CD4-positive, CD25-positive, alpha-beta regulatory T cell (primary cell): Measurements from ENCODE around the gene MYO5B. TPM values are rescaled to one million over a fixed set of nuclear protein-coding genes. Genes with fewer than 3 reads are reported as not detected.

Experiments used
- ATAC-seq, 2 donors: fragments of 150-1000 bp; cut with Tn5 transposase; one replicate each; pipeline ENCODE4 v1.10.0; 2021; ENCODE audit warnings: low read depth in 2 of 2, moderate number of reproducible peaks in 2 of 2, moderate library complexity in 1 of 2
- DNase-seq, 3 donors: peaks; one replicate each; pipeline versions ENCODE4 v3.0.0 to v3.0.0-alpha.2; 2012 to 2022; ENCODE audit warnings: mixed read lengths in 1 of 3
- H3K27ac ChIP-seq: one replicate; pipeline ENCODE4 v1.7.0; 2013; ENCODE audit warnings: mild to moderate bottlenecking, low read length; ENCODE audit not compliant: insufficient read depth, poor library complexity, severe bottlenecking
- H3K27me3 ChIP-seq: one replicate; pipeline ENCODE4 v1.7.0; 2013; ENCODE audit warnings: low read length; ENCODE audit not compliant: control insufficient read depth, insufficient read depth
- H3K36me3 ChIP-seq: one replicate; pipeline ENCODE4 v1.7.0; 2013; ENCODE audit warnings: mild to moderate bottlenecking, low read length, moderate library complexity; ENCODE audit not compliant: control insufficient read depth, insufficient read depth
- H3K4me1 ChIP-seq: 2 replicates; pipeline ENCODE4 v1.7.0; 2013; ENCODE audit warnings: mild to moderate bottlenecking, low read length; ENCODE audit not compliant: insufficient read depth, control insufficient read depth, poor library complexity, severe bottlenecking
- H3K4me3 ChIP-seq: one replicate; pipeline ENCODE4 v1.7.0; 2013; ENCODE audit warnings: low read depth, mild to moderate bottlenecking, low read length, moderate library complexity
- H3K9me3 ChIP-seq, 2 experiments: 1 replicate in 1 of 2; 2 replicates in 1 of 2; pipeline ENCODE4 v1.7.0; 2013; ENCODE audit warnings: low read length in 2 of 2, mild to moderate bottlenecking in 1 of 2, moderate library complexity in 1 of 2; ENCODE audit not compliant: control insufficient read depth in 2 of 2
- H3K27ac Mint-ChIP-seq, 3 donors: one replicate each; pipeline ENCODE4 v1.8.0; 2020 to 2022; ENCODE audit warnings: mild to moderate bottlenecking in 3 of 3, mixed read lengths in 3 of 3, moderate library complexity in 2 of 3
- H3K27me3 Mint-ChIP-seq: one replicate; pipeline ENCODE4 v1.8.0; 2022; ENCODE audit warnings: mild to moderate bottlenecking, mixed read lengths
- H3K36me3 Mint-ChIP-seq: one replicate; pipeline ENCODE4 v1.8.0; 2020; ENCODE audit warnings: mixed read lengths
- H3K4me1 Mint-ChIP-seq, 4 donors: one replicate each; pipeline ENCODE4 v1.8.0; 2020 to 2022; ENCODE audit warnings: mixed read lengths in 4 of 4, mild to moderate bottlenecking in 1 of 4
- H3K4me3 Mint-ChIP-seq, 4 donors: one replicate each; pipeline ENCODE4 v1.8.0; 2020 to 2022; ENCODE audit warnings: mild to moderate bottlenecking in 4 of 4, mixed read lengths in 4 of 4, moderate library complexity in 3 of 4
- H3K9me3 Mint-ChIP-seq, 7 donors: one replicate each; pipeline ENCODE4 v1.8.0; 2020 to 2022; ENCODE audit warnings: mixed read lengths in 7 of 7, mild to moderate bottlenecking in 3 of 7, moderate library complexity in 2 of 7
- polyA plus RNA-seq, 4 donors: library from polyadenylated mRNA; unstranded; fragments of 300-500 nt; fragmentation: Illumina TruSeq; gene quantifications; one replicate each; pipeline ENCODE4 v1.2.3, GENCODE V29; 2021
- total RNA-seq: library from RNA; stranded (reverse); gene quantifications from one replicate; pipeline ENCODE4 v1.2.3, GENCODE V29; 2022

MYO5B gene
- total and polyA plus RNA-seq, 5 donors from 2014 or later: 0.02 to 0.03 TPM; not detected in 3

- Histone ChIP-seq H3K9me3 (no peaks in the 10 kb centered on the region), H3K4me3 (no peak overlapping the region), H3K36me3 (no peaks in the 10 kb centered on the region), H3K27ac (no peak overlapping the region), H3K27me3 (no peaks in the 10 kb centered on the region), H3K4me1 (no peaks in the 10 kb centered on the region)
- peaks cover 0 to 1% (median 0%) of the 10 kb centered on the region in 7 donors for H3K9me3 Mint-ChIP-seq
- H3K36me3 Mint-ChIP-seq: no peaks in the 10 kb centered on the region
- peaks cover 4% of the 10 kb centered on the region for H3K27me3 Mint-ChIP-seq
- H3K4me1 Mint-ChIP-seq: no peaks in the 10 kb centered on the region
- no peak overlapping the region for H3K27ac Mint-ChIP-seq
- H3K4me3 Mint-ChIP-seq: no peak overlapping the region
- ATAC-seq: no peak
- no peak for DNase-seq
Measured at GRCh38 chr18:50171406-50171805, 23.5 kb downstream of the MYO5B start.

- Histone ChIP-seq H3K27ac (no peak overlapping the region), H3K4me1 (no peaks in the 10 kb centered on the region), H3K4me3 (no peak overlapping the region), H3K27me3 (no peaks in the 10 kb centered on the region), H3K9me3 (no peaks in the 10 kb centered on the region), H3K36me3 (no peaks in the 10 kb centered on the region)
- Mint-ChIP-seq H3K27me3 (peaks cover 10% of the 10 kb centered on the region), H3K27ac (no peak overlapping the region), H3K9me3 (peaks cover 0 to 1% (median 0%) of the 10 kb centered on the region in 7 donors), H3K36me3 (no peaks in the 10 kb centered on the region), H3K4me3 (no peak overlapping the region), H3K4me1 (no peaks in the 10 kb centered on the region)
- DNase-seq (no peak), ATAC-seq (no peak)
Measured at GRCh38 chr18:50170004-50170403, 24.9 kb downstream of the MYO5B start.

GRCh38 chr18:50169149-50169548, 25.8 kb downstream of the MYO5B start:
- Mint-ChIP-seq H3K4me1 (no peaks in the 10 kb centered on the region), H3K9me3 (peaks cover 0 to 1% (median 0%) of the 10 kb centered on the region in 7 donors)

GRCh38 chr18:50167966-50168365, 27.0 kb downstream of the MYO5B start:
- DNase-seq (no peak), ATAC-seq (no peak)
- H3K36me3 ChIP-seq: no peaks in the 10 kb centered on the region
- Mint-ChIP-seq H3K4me1 (no peaks in the 10 kb centered on the region), H3K36me3 (no peaks in the 10 kb centered on the region), H3K9me3 (peaks cover 0 to 1% (median 0%) of the 10 kb centered on the region in 7 donors), H3K27me3 (peaks cover 23% of the 10 kb centered on the region), H3K4me3 (no peak overlapping the region), H3K27ac (no peak overlapping the region)
- no peak overlapping the region for H3K27ac ChIP-seq
- no peaks in the 10 kb centered on the region for H3K4me1 ChIP-seq
- no peaks in the 10 kb centered on the region for H3K9me3 ChIP-seq
- H3K4me3 ChIP-seq: no peak overlapping the region
- H3K27me3 ChIP-seq: no peaks in the 10 kb centered on the region

More at GRCh38 chr18:50169149-50169548, 25.8 kb downstream of the MYO5B start:
- H3K36me3 Mint-ChIP-seq: no peaks in the 10 kb centered on the region
- H3K27ac Mint-ChIP-seq: no peak overlapping the region
- Histone ChIP-seq H3K4me1 (no peaks in the 10 kb centered on the region), H3K9me3 (no peaks in the 10 kb centered on the region), H3K4me3 (no peak overlapping the region), H3K36me3 (no peaks in the 10 kb centered on the region), H3K27me3 (no peaks in the 10 kb centered on the region), H3K27ac (no peak overlapping the region)
- H3K27me3 Mint-ChIP-seq: peaks cover 16% of the 10 kb centered on the region
- no peak for ATAC-seq
- no peak for DNase-seq
- no peak overlapping the region for H3K4me3 Mint-ChIP-seq

- no peaks in the 10 kb centered on the region for H3K4me1 Mint-ChIP-seq
Measured at GRCh38 chr18:50166901-50167300, 28.0 kb downstream of the MYO5B start.

GRCh38 chr18:50163505-50163904, 31.4 kb downstream of the MYO5B start:
- H3K9me3 ChIP-seq: no peaks in the 10 kb centered on the region
- no peak overlapping the region for H3K4me3 Mint-ChIP-seq
- ATAC-seq (no peak), DNase-seq (no peak)
- no peaks in the 10 kb centered on the region for H3K27me3 ChIP-seq
- no peaks in the 10 kb centered on the region for H3K36me3 Mint-ChIP-seq
- H3K36me3 ChIP-seq: no peaks in the 10 kb centered on the region
- H3K27ac Mint-ChIP-seq: no peak overlapping the region
- H3K4me1 Mint-ChIP-seq: no peaks in the 10 kb centered on the region
- peaks cover 32% of the 10 kb centered on the region for H3K27me3 Mint-ChIP-seq
- H3K4me1 ChIP-seq: no peaks in the 10 kb centered on the region
- no peaks in the 10 kb centered on the region for H3K9me3 Mint-ChIP-seq
- no peak overlapping the region for H3K27ac ChIP-seq
- no peak overlapping the region for H3K4me3 ChIP-seq

More at GRCh38 chr18:50166901-50167300, 28.0 kb downstream of the MYO5B start:
- Histone ChIP-seq H3K4me3 (no peak overlapping the region), H3K27ac (no peak overlapping the region), H3K4me1 (no peaks in the 10 kb centered on the region), H3K36me3 (no peaks in the 10 kb centered on the region), H3K9me3 (no peaks in the 10 kb centered on the region), H3K27me3 (no peaks in the 10 kb centered on the region)
- H3K9me3 Mint-ChIP-seq: no peaks in the 10 kb centered on the region
- H3K27me3 Mint-ChIP-seq: peaks cover 32% of the 10 kb centered on the region
- DNase-seq (no peak), ATAC-seq (no peak)
- no peaks in the 10 kb centered on the region for H3K36me3 Mint-ChIP-seq
- no peak overlapping the region for H3K27ac Mint-ChIP-seq
- no peak overlapping the region for H3K4me3 Mint-ChIP-seq

- no peak overlapping the region for H3K4me3 Mint-ChIP-seq
- Histone ChIP-seq H3K27me3 (no peaks in the 10 kb centered on the region), H3K36me3 (no peaks in the 10 kb centered on the region), H3K9me3 (no peaks in the 10 kb centered on the region), H3K4me3 (no peak overlapping the region), H3K27ac (no peak overlapping the region), H3K4me1 (no peaks in the 10 kb centered on the region)
- no peaks in the 10 kb centered on the region for H3K9me3 Mint-ChIP-seq
- no peak for DNase-seq
- H3K27ac Mint-ChIP-seq: no peak overlapping the region
- H3K36me3 Mint-ChIP-seq: no peaks in the 10 kb centered on the region
- no peaks in the 10 kb centered on the region for H3K4me1 Mint-ChIP-seq
- no peak for ATAC-seq
- H3K27me3 Mint-ChIP-seq: peaks cover 32% of the 10 kb centered on the region
Measured at GRCh38 chr18:50162486-50163304, 32.3 kb downstream of the MYO5B start.
